ENCODE results near the gene FZD10. TPM values are rescaled to one million over a fixed set of nuclear protein-coding genes. Genes with fewer than 3 reads are reported as not detected.

The FZD10 gene
- total RNA-seq, 3 donors from 2014 or later (not counting 1 experiment from before 2014, with no cell fraction given), result not detected

GRCh38 chr12:130213249-130213648 is 51.0 kb downstream of the FZD10 start:
- no peak for DNase-seq
- Histone ChIP-seq H3K27ac (ENCODE audit: low read length) (no peak overlapping the region), H3K4me1 (ENCODE audit: control insufficient read depth, insufficient read depth, low read length) (no peaks in the 10 kb centered on the region), H3K36me3 (ENCODE audit: control insufficient read depth, insufficient read depth, low read length) (no peaks in the 10 kb centered on the region), H3K9me3 (ENCODE audit: control insufficient read depth, insufficient read depth, low read length) (no peaks in the 10 kb centered on the region), H3K4me3 (ENCODE audit: low read length) (no peak overlapping the region), H3K27me3 (ENCODE audit: control insufficient read depth, insufficient read depth, low read length) (no peaks in the 10 kb centered on the region)
- intact Hi-C loops (cut with micrococcal nuclease), result no loop called here
- ATAC-seq, result no peak
- no peaks in the 10 kb centered on the region for H3K4me1 Mint-ChIP-seq
- H3K9me3 Mint-ChIP-seq, result peaks cover 6 to 8% of the 10 kb centered on the region in 2 donors
- no peak for TF ChIP-seq CTCF (IDR thresholded peaks at IDR 0.05)
- H3K27ac Mint-ChIP-seq, result no peak overlapping the region
- peaks cover 0 to 7% of the 10 kb centered on the region in 2 donors for H3K27me3 Mint-ChIP-seq (ENCODE audit: low read depth in 2 of 2)
- WGBS (ENCODE audit: insufficient coverage), result 79% methylated on average over 2 of the region's 4 CpGs
- H3K36me3 Mint-ChIP-seq, result no peaks in the 10 kb centered on the region
- H3K4me3 Mint-ChIP-seq, result no peak overlapping the region

GRCh38 chr12:130214686-130215395 is 52.6 kb downstream of the FZD10 start:
- Mint-ChIP-seq H3K36me3 (no peaks in the 10 kb centered on the region), H3K27ac (no peak overlapping the region), H3K4me3 (no peak overlapping the region), H3K4me1 (no peaks in the 10 kb centered on the region), H3K9me3 (peaks cover 6 to 8% of the 10 kb centered on the region in 2 donors), H3K27me3 (ENCODE audit: low read depth in 2 of 2) (peaks cover 0 to 7% of the 10 kb centered on the region in 2 donors)
- Histone ChIP-seq H3K36me3 (ENCODE audit: control insufficient read depth, insufficient read depth, low read length) (no peaks in the 10 kb centered on the region), H3K4me1 (ENCODE audit: control insufficient read depth, insufficient read depth, low read length) (no peaks in the 10 kb centered on the region), H3K4me3 (ENCODE audit: low read length) (no peak overlapping the region), H3K27ac (ENCODE audit: low read length) (no peak overlapping the region), H3K27me3 (ENCODE audit: control insufficient read depth, insufficient read depth, low read length) (no peaks in the 10 kb centered on the region), H3K9me3 (ENCODE audit: control insufficient read depth, insufficient read depth, low read length) (no peaks in the 10 kb centered on the region)
- no peak for TF ChIP-seq CTCF (IDR thresholded peaks at IDR 0.05)
- ATAC-seq (no peak), DNase-seq (no peak)
- 68% methylated on average over 16 of the region's 16 CpGs for WGBS (ENCODE audit: insufficient coverage)
- intact Hi-C loops (cut with micrococcal nuclease), result no loop called here

Other genes starting within 250 kb of the FZD10 start
- gene PIWIL1, start 175.4 kb downstream of the FZD10 start, total RNA-seq, result not detected